Measurements from ENCODE around the gene FAIM2. TPM values are rescaled to one million over a fixed set of nuclear protein-coding genes. Genes with fewer than 3 reads are reported as not detected.

FAIM2 gene
- total and polyA plus RNA-seq, 2 donors (not counting 1 experiment from before 2014, with no cell fraction given): 0.50 to 1.00 TPM

GRCh38 chr12:49890096-49890461, 13.6 kb downstream of the FAIM2 start:
- peaks cover 19% of the 10 kb centered on the region for H3K27me3 ChIP-seq (ENCODE audit: control insufficient read depth, insufficient read depth, low read length)
- H3K27ac ChIP-seq (ENCODE audit: insufficient read depth, low read length): no peak overlapping the region
- no peaks in the 10 kb centered on the region for H3K4me1 ChIP-seq (ENCODE audit: control insufficient read depth, extremely low read depth, insufficient read depth, low read length)
- no peaks in the 10 kb centered on the region for H3K79me2 ChIP-seq (ENCODE audit: control insufficient read depth, insufficient read depth, low read length)
- no peaks in the 10 kb centered on the region for H3K9me3 ChIP-seq (ENCODE audit: control insufficient read depth, insufficient read depth, low read depth, low read length)
- no peaks in the 10 kb centered on the region for H4K20me1 ChIP-seq (ENCODE audit: control insufficient read depth, extremely low read depth, insufficient read depth, low read length)
- H3K9ac ChIP-seq (ENCODE audit: insufficient read depth, low read length): no peak overlapping the region
- no peaks in the 10 kb centered on the region for H3K36me3 ChIP-seq (ENCODE audit: control insufficient read depth, insufficient read depth, low read length)
- no peak overlapping the region for H3K4me2 ChIP-seq (ENCODE audit: extremely low read depth, insufficient read depth, low read length)
- TF ChIP-seq CTCF (conservative IDR thresholded peaks at IDR 0.05 in 1 of 2, IDR thresholded peaks at IDR 0.05 in 1 of 2; ENCODE audit: low read depth in 1 of 2, low read length in 2 of 2) (no peak), EZH2 (IDR thresholded peaks at IDR 0.05; ENCODE audit: low read length, missing control alignments) (no peak)
- H2AFZ ChIP-seq (ENCODE audit: low read length): no peak overlapping the region
- H3K4me3 ChIP-seq (replicated peaks in 1 of 4; ENCODE audit: control extremely low read depth in 1 of 4, insufficient read depth in 1 of 4, low read depth in 3 of 4, low read length in 4 of 4): no peak overlapping the region
- no peak for DNase-seq (ENCODE audit: low read depth in 2 of 2)

GRCh38 chr12:49889361-49890095, 14.2 kb downstream of the FAIM2 start:
- Histone ChIP-seq H3K79me2 (ENCODE audit: control insufficient read depth, insufficient read depth, low read length) (no peaks in the 10 kb centered on the region), H3K9me3 (ENCODE audit: control insufficient read depth, insufficient read depth, low read depth, low read length) (no peaks in the 10 kb centered on the region), H3K4me2 (ENCODE audit: extremely low read depth, insufficient read depth, low read length) (no peak overlapping the region), H3K9ac (ENCODE audit: insufficient read depth, low read length) (no peak overlapping the region), H3K36me3 (ENCODE audit: control insufficient read depth, insufficient read depth, low read length) (no peaks in the 10 kb centered on the region), H3K27ac (ENCODE audit: insufficient read depth, low read length) (no peak overlapping the region), H3K27me3 (ENCODE audit: control insufficient read depth, insufficient read depth, low read length) (peaks cover 21% of the 10 kb centered on the region), H3K4me1 (ENCODE audit: control insufficient read depth, extremely low read depth, insufficient read depth, low read length) (no peaks in the 10 kb centered on the region), H3K4me3 (replicated peaks in 1 of 4; ENCODE audit: control extremely low read depth in 1 of 4, insufficient read depth in 1 of 4, low read depth in 3 of 4, low read length in 4 of 4) (no peak overlapping the region), H2AFZ (ENCODE audit: low read length) (no peak overlapping the region), H4K20me1 (ENCODE audit: control insufficient read depth, extremely low read depth, insufficient read depth, low read length) (no peaks in the 10 kb centered on the region)
- DNase-seq (ENCODE audit: low read depth in 2 of 2): no peak
- TF ChIP-seq CTCF (conservative IDR thresholded peaks at IDR 0.05 in 1 of 2, IDR thresholded peaks at IDR 0.05 in 1 of 2; ENCODE audit: low read depth in 1 of 2, low read length in 2 of 2) (no peak), EZH2 (IDR thresholded peaks at IDR 0.05; ENCODE audit: low read length, missing control alignments) (no peak)

- Histone ChIP-seq H4K20me1 (ENCODE audit: control insufficient read depth, extremely low read depth, insufficient read depth, low read length) (no peaks in the 10 kb centered on the region), H3K36me3 (ENCODE audit: control insufficient read depth, insufficient read depth, low read length) (no peaks in the 10 kb centered on the region), H3K9ac (ENCODE audit: insufficient read depth, low read length) (no peak overlapping the region), H3K27me3 (ENCODE audit: control insufficient read depth, insufficient read depth, low read length) (peaks cover 21% of the 10 kb centered on the region), H2AFZ (ENCODE audit: low read length) (no peak overlapping the region), H3K27ac (ENCODE audit: insufficient read depth, low read length) (no peak overlapping the region), H3K4me1 (ENCODE audit: control insufficient read depth, extremely low read depth, insufficient read depth, low read length) (no peaks in the 10 kb centered on the region), H3K4me2 (ENCODE audit: extremely low read depth, insufficient read depth, low read length) (no peak overlapping the region), H3K9me3 (ENCODE audit: control insufficient read depth, insufficient read depth, low read depth, low read length) (no peaks in the 10 kb centered on the region), H3K79me2 (ENCODE audit: control insufficient read depth, insufficient read depth, low read length) (no peaks in the 10 kb centered on the region), H3K4me3 (replicated peaks in 1 of 4; ENCODE audit: control extremely low read depth in 1 of 4, insufficient read depth in 1 of 4, low read depth in 3 of 4, low read length in 4 of 4) (no peak overlapping the region)
- TF ChIP-seq EZH2 (IDR thresholded peaks at IDR 0.05; ENCODE audit: low read length, missing control alignments) (no peak), CTCF (conservative IDR thresholded peaks at IDR 0.05 in 1 of 2, IDR thresholded peaks at IDR 0.05 in 1 of 2; ENCODE audit: low read depth in 1 of 2, low read length in 2 of 2) (no peak)
- DNase-seq (ENCODE audit: low read depth in 2 of 2): no peak
Observed at GRCh38 chr12:49888461-49889151, 15.1 kb downstream of the FAIM2 start.

Measured in fibroblast of lung (primary cell).